GM19035 (cell line): ENCODE results near the gene BTN1A1.

Experiments used
- ATAC-seq: cut with Tn5 transposase; IDR thresholded peaks from one replicate; pipeline ENCODE4 v1.9.1; 2021; ENCODE audit not compliant: unreplicated experiment

The BTN1A1 gene

DNA sequence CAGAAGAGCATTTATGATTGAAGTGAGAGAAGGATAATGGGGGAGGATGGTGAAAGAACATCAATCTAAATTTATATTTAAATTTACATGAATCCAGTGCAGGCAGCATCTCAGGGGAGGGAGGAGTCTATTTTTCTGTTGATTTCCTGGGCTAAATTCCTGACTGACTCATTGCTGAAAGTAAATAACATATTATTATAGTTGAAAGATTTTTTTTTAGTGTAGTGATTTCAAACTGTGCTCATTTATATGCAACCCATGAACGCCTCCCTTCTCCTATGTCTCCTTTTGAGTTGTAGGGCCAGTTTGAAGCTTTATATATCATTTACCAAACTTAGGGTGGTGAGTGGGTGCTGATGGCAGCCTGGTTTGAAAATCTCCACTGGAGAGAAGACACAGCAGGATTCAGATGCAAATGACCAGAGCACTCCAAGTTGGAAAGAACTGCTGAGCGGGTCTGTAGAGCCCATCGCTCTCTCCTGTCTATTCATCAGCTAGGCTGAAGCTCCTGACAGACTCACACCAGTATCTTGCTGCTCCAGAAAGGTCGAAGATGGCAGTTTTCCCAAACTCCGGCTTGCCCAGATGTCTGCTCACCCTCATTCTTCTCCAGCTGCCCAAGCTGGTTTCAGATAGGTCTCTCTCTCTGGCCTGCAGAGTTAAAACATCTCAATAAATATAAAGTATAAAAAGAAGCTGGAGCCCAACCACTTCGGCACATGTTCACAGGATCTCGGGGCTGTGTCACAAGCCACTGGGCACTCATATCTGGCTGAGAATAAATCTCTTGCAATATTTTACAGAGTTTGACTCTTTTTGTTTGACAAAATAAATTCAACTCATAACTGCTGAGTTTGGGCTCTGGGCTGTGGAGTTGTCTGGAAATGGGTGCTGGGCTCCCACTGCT lies 24.0 kb upstream of the BTN1A1 start:
- no peak for ATAC-seq

DNA sequence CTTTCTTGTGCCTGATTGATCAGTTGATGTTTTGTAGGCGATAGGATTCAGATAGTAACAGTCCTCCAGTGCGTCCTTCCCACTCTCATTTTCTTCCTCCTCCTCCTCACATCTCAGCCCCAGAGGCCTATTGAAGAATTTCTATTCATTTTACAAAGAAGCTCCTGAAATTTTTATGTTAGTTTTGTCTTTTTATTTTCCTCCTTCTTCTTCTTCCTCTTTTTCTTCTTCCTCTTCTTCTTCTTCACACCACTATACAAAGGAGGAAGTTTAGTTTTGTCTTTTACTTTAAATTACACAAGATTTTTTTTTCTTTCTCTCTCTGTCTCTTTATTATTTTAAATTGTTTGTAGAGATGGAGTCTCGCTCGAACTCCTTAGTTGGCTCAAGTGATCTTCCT lies 23.2 kb upstream of the BTN1A1 start:
- no peak for ATAC-seq

DNA sequence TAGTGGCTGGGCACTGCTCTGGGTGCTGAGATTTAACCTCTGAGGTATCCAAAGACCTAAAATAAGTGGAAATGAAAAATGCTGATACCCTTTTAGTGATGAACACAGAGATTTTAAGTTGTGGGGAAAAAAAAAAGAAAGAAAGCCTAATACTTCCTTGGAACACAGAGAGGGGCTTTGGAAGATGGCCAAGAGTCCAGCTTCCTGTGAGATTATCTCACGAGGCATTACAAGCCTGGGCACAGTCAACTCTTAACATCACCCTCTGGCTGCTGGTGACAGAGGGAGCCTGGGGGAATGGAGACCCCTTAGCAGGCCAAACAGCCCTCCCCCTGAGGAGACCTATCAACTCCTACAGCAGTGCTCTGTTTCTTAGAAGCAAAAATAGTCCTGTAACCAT lies 22.7 kb upstream of the BTN1A1 start:
- ATAC-seq: no peak

DNA sequence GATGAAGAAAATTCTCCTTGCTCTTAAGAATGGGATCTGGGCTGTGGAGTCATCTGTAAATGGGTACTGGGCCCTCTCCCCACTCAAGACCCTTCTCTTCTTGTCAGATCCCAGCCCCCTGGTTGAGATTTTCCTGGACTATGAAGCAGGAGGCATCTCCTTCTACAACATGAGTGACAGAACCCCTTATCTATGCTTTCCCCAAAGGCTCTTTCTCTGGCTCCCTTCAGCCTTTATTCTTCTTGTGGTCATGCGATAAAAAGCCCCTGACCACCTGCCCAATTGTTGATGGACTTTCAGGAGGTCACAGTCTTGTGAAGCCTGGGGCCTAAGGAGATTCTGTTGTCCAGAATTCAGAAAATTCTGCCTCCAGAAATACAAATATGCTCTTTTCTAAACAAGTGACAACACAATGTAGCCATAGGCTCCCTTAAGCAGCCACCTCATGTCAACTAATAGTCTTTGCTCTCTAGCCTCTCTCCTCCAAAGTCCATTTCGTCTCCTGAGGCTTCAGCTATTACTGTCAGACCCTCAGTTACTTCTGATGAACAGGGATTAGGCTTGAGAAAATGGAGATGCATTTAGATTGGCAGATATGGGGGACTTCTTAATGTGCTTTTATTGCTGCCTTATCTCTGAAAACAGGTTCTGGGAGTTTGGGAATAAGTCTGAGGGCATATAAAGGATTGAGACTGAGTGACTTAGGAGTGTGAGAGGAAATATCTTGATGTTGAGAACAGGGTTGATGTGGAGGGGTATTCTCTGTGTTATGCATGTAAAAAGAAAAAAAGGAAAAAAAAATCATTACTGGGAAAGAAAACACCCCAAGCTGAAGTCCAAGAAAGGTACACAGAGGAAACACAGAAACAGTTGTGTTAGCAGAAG lies 21.8 kb upstream of the BTN1A1 start:
- ATAC-seq: no peak

DNA sequence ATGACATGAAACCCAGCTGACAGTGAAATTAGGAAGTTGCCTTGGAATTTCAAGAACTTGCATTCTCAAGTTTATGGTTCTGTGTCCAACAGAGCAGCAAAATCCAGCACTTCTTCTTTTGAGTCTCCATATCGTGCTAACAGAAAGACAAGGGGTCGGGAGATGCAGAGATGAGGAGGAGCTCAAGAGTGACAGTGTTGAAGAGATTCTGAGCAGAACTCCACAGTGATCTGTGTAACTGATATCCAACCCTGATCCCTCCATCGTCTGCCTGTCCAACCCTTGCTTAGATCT lies 21.2 kb upstream of the BTN1A1 start:
- ATAC-seq: no peak

DNA sequence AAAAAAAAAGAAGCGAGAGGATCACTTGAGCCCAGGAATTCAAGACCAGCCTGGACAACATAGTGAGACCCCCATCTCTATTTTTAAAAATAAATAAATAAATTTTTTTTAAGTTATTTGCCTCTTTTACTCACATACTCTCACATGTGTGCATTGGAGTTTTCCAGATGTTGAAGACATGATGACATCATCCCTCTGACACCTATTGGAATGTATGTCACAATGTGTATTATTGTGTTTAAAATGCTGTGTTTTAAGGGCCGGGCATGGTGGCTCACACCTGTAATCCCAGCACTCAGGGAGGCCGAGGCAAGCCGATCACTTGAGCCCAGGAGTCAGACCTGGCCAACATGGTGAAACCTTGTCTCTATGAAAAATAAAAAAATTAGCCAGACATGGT lies 17.8 kb upstream of the BTN1A1 start:
- ATAC-seq: no peak

DNA sequence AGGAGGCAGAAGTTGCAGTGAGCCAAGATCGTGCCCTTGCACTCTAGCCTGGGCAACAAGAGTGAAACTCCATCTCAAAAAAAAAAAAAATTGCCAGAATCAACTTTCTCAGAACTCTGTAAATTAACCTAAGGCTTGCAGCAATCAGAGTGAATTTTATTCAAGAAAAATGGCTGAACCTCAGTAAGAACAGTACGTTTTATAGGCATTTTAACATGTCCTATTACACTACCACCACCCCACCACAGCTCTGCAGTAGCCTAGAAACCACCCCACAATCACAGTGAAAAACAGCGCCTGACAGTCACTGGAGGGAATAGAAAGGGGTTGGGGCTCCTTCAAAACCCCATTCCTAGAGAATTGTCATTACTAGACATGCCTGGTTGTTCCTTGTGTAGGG lies 16.4 kb upstream of the BTN1A1 start:
- ATAC-seq: no peak

DNA sequence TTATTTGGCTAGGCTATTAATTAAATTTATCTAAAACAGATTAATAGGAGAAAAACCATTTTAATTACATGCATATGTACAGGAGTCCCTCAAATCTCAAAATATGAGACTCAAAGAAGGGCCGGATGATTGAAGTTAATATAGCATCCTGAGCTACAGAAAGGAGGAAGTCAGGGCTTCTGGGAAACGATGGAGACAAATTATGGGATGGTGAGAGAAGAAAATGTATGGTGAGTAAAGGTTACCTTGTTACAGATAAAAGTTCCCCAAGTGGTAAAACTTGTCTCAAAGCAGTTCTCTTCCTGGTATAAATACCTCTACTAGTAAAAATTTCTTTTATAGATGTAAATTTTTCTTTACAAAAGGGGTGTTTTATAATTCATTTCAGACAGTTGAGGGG lies 15.9 kb upstream of the BTN1A1 start:
- no peak for ATAC-seq

DNA sequence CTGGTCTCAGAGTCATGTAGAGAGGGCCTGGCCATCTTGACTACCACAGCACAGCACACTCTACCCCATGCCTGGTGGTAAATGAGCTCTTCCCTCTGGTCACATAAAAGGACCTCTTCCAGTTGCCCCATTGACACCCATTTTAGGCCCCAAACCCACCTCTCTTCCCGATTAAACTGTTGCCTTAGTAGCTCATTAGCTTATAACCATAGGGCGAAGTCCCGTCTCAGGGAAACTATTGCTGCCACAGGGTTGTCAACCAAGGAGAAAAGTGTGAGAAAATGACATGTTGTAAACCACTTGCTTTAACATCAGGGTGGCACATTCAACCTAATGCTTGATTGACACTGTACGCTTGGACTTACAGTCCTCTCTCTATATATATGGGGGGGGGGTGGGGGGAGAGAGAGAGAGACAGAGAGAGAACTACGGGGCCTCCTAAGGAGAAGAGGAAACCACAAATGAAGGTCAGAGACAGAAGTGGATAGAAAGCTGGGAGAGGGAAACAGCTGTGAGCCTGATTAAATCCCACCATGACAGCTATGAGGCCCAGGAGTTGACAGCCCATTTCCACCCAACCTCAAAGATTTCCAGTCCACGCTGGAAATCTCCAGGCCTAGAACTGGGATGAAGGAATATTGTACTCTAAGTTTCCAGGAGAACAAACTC lies 14.9 kb upstream of the BTN1A1 start:
- no peak for ATAC-seq

DNA sequence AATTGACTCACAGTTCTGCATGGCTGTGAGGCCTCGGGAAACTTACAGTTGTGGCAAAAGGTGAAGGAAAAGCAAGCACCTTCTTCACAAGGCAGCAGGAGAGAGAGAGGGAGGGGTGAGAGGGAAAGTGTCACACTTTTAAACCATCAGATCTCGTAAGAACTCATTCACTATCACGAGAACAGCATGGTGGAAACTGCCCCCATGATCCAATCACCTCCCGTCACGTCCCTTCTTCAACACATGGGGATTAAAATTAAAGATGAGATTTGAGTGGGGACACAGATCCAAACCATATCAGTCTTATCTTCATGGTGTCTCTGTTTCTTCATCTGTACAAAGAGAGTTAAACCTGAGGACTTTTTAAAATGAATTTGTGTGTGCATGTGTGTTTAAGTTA lies 13.7 kb upstream of the BTN1A1 start:
- no peak for ATAC-seq

DNA sequence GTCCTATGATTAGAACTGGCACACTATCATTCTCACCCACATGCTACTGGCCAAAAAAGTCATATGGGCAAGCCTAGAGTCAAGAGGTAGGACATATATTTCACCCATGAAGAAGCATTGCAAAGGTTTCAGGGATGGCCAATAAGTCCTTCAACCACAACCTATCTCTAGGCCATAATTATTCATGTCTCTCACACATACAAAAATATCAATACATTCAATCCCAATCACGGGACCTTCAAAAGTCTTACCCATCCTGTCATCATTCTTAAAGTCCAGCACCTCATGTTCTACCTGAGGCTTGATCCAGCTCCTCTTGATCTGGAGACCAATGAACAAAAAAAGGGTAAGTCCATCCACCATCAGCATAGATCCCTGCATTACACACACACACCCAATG lies 12.6 kb upstream of the BTN1A1 start:
- no peak for ATAC-seq

DNA sequence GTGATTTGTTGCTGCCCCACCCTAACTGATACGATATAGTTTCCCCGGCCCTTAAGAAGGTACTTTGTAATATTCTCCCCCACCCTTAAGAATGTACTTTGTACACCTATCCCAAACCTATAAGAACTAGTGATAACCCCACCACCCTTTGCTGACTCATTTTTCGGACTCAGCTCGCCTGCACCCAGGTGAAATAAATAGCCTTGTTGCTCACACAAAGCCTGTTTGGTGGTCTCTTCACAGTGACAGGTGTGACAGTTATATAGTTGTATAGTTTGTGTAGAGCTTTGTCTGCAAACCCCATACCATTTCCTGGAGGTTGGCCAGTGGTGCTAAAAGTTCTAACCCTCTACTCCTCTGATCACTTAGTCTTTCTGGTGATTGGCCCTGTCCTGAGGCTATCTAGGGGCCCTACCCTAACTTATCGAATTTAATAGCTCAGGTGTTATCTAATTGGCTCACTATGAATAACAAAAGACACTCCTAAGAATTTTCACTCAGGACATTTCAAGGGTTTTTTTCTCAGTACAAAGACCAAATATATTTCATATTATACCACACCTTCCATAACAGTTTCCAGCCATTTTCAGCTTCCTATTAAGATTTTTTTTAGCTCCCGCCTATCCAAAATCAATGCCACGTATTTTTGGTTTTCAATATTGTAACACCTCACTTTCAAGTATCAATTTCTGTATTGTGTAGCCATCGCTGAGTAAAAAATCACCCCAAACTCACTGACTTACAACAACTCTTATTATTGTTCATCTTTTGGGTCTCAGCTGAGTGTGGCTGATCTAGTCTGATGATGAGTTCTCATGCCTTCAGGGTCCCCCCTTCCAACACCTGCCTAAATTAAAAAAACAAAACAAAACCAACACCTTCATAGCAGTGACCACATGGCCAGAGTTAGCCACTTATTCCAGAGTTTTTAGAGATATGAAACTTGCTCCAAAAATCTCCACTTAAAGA lies 9.8 kb upstream of the BTN1A1 start:
- no peak for ATAC-seq

DNA sequence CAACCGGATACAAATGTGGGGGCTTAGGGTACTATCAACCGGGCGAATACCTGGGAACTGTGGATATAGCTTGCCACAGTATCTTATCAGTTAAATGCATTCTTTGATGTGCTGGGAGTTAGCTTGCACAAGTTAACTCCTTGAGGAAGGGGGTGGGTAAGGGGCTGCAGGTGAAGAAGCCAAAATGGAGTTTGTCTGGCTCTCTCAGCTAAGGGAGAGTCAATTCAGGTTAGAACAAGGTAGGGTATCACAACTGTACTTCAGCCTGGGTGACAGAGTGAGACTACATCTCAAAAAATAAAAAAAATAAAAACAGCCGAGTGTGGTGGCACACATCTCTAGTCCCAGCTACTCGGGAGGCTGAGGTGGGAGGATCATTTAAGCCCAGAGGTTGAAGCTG lies 8.5 kb upstream of the BTN1A1 start:
- ATAC-seq: no peak

DNA sequence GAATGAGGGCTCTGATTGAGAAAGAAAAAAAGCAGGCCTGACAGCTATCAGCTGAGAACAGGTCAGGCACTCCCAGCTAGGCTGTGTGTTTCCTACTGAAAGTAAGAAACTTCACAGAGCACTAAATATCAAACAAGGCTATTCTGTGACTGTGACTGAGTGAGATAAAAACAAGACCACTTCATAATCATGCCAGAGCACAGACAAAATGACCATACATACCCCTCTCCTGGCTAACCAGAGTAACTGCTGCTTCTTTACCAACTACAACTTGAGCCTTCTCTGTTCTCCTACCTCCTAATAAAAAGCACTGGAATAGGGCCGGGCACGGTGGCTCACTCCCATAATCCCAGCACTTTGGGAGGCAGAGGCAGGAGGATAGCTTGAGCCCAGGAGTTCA lies 6.8 kb upstream of the BTN1A1 start:
- no peak for ATAC-seq

DNA sequence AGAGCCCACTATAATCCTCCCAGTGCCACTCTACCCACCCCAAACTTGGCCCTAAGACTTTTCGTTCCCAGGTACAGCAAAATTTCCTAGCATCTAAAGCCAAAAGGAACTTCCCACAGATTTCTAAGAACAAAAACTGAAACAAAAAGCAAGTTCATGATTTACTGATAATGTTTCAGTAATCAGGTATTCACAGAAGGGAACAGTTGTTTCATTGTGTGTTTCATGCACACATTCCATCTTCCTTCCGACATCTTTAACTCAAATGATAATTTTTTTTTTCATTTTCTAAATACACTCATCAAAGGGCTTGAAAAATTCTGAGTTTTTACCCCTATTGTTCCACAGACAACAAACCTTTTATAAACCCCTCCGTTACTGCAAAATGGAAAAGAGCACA lies 6.0 kb upstream of the BTN1A1 start:
- no peak for ATAC-seq

DNA sequence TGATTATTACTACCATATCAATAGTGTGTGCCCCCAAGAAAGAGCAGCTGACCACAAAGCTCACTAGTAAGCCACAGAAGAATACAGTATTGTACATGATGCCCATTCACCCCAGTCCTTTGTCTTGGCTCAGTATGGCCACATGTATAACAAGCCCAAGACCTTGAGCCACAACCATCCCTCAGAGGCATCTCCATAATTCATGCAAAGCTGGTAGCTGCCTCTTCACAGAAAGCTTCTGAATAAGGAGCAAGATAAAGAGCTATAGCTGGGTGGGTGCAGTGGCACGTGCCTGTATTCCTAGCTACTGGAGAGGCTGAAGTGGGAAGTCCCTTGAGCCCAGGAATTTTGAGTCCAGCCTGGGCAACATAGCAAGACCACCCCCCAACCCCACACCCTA lies 4.8 kb upstream of the BTN1A1 start:
- ATAC-seq: no peak

DNA sequence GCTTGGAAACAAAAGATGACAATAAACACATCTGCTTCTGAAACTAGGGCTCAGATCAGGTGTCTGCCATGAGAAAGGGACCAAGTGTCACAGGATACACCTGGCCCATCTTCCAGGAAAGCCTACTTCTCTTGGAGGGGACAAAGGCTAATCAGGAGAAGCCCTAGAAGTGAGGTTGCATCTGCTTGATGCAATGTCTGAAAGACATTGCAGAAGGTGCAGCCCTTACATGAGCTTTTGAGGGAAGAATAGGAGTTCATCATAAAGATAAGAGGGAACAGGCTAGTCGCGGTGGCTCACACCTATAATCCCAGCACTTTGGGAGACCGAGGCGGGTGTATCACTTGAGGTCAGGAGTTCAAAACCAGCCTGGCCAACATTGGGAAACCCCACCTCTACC lies 2.5 kb upstream of the BTN1A1 start:
- ATAC-seq: no peak

DNA sequence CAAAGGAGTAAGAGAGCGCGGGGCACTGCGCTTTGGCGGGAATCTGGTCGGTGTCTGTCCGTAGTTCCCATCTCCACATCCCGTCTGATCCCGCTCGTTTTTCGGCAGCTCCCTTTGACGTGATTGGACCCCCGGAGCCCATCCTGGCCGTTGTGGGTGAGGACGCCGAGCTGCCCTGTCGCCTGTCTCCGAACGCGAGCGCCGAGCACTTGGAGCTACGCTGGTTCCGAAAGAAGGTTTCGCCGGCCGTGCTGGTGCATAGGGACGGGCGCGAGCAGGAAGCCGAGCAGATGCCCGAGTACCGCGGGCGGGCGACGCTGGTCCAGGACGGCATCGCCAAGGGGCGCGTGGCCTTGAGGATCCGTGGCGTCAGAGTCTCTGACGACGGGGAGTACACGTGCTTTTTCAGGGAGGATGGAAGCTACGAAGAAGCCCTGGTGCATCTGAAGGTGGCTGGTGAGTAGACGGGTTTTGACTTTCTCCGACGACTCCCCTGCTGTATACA lies 1.4 kb downstream of the BTN1A1 start:
- ATAC-seq: no peak

DNA sequence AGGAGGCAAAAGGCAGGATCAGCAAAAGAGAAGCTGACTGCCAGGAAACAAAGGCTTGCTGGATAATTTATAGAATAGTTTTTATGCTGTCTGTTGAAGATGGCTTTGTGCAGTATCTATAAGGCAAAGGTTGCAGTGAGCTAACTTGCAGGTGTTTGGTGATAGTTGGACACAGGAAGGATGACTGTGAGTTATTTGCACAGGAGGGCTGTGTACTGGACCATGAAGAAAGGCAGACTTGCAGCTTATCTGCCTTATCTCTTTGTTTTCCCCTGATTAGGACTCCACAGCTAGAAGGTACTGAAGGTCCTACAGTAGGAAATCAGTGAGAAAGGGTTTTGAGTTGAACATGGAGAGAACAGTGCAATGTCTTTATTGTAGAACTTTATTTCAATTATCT lies 2.1 kb downstream of the BTN1A1 start:
- ATAC-seq: peak; percentile 68

DNA sequence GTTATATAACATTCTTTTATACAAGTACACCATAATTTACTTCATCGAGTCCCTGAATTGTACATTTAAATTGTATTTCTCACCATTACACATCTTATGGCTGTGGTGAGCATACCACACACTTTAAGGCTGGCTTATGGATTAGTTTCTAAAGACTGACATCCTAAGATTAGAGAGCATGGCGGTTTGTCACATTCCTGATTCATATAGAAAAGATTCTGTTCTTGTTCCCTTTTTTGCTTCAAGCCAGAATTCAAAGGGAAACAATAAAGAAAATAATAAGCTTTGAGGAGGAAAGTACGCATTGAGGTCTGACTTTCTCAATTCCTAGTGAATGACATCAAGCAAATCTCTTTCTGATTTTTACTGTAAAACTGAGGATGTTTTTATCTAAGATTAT lies 2.5 kb downstream of the BTN1A1 start:
- ATAC-seq: no peak

DNA sequence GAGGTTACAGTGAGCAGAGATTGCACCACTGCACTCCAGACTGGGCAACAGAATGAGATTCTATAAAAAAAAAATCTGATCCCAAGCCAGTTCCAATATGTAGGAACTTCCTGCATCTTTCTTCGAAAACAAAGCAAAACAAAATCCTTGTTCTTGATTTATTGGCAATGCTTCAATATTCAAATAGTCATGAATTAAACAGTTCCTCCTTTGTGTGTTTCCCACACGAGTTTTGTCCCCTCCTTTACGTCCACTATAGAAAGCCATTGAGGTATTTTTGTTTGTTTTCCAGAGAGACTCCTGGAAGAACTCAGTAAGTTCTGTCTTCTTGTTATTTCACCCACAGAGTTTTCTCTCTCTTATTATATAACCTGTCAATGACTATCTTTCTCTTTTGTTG lies 7.6 kb downstream of the BTN1A1 start:
- ATAC-seq: no peak
